GM18499 (cell line): ENCODE measurements around the gene OR2W3.

Source experiments
- ATAC-seq: cut with Tn5 transposase; IDR thresholded peaks from one replicate; pipeline ENCODE4 v1.9.1; 2021; ENCODE audit warnings: moderate number of reproducible peaks; ENCODE audit not compliant: insufficient read depth, unreplicated experiment

OR2W3 gene

DNA sequence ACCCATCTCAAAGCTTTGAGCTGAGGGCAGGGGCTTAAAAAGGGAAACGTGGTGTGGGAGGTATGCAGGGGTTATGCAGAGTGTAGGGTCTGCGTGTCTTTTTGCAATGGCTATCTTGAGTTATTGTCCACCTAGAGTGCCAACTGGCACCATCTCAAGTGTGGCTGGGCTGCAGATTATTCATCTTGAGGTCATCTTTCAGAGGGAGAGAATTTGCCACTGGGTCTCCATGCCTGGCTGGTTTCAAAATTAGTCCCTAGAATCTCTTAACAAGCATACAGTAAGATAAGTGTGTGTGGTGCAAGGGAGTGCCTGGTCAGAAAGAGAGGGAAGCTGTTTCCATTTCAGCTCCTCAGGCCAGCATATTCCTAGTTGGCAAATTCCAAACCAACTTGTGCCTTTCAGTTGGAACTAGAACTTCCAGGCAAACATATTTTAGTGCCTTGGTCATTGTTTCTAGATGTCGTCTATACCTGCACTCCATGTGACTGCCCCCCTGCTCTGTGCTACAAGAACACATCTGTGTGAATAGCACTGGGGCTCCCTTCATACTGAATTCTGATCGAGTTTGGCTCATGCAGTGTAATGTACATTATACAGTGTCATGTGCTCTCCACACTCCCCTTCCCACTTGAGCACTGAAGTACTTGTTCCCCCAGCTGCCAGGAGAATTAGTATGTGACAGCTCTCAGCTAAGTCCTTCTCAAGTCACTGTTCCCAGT, 19.7 kb downstream of the OR2W3 start:
- no peak for ATAC-seq

DNA sequence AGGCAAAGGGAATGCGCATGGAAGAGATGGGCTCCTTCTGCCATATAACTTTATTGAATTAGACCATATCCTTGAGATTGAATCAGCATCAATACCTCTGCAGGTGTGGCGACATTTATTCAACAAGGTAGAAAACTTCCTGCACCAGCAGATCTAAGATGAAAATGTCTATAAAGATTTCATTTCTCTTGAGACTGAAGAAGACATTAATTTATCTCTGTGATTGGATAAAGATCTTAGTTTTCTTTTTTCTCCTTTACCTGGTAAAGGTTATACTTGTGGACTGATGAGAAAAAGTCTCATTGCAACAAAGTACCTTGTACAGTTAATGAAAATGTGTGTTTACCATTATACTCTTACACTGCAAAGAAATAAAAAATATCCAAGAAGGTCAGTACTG, 24.6 kb downstream of the OR2W3 start, which contains the start of gene OR2T8:
Gene OR2T8 (plus strand): TSS at position 301 of the 400 bp plus-strand sequence. CDS start 766 bp downstream, outside the sequence.
- ATAC-seq: no peak

DNA sequence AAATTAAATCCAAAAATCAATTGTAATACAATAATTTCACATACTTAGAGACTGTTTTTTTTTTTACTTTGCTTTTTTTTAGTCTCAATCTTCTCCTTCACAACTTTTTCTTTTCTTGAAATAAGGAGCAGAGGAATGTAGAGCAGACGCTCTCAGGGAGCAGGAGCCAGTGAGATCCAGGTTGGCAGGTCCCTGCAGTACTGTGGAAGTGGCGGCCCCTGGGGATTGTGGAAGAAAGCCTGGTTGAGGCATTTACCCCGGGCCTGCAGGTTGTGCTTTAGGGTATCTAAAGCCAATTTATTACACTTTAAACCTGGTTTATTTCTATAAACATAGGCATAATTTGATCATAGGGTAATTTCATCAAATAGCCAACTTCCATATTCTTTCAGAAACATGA, 28.6 kb downstream of the OR2W3 start:
- ATAC-seq: no peak

GRCh38 chr1:247924868-247925267, 29.5 kb downstream of the OR2W3 start, which contains the start of gene OR2AJ1:
Gene OR2AJ1, plus strand, starts transcription at chr1:247924889. Its CDS starts 8,880 bp downstream, at chr1:247933769.
- no peak for ATAC-seq

- ATAC-seq: no peak
These were observed 38.6 kb downstream of the OR2W3 start for GRCh38 chr1:247933989-247934388.

GRCh38 chr1:247935781-247936180, 40.4 kb downstream of the OR2W3 start:
- no peak for ATAC-seq

GRCh38 chr1:247936415-247936814, 41.0 kb downstream of the OR2W3 start:
- no peak for ATAC-seq

DNA sequence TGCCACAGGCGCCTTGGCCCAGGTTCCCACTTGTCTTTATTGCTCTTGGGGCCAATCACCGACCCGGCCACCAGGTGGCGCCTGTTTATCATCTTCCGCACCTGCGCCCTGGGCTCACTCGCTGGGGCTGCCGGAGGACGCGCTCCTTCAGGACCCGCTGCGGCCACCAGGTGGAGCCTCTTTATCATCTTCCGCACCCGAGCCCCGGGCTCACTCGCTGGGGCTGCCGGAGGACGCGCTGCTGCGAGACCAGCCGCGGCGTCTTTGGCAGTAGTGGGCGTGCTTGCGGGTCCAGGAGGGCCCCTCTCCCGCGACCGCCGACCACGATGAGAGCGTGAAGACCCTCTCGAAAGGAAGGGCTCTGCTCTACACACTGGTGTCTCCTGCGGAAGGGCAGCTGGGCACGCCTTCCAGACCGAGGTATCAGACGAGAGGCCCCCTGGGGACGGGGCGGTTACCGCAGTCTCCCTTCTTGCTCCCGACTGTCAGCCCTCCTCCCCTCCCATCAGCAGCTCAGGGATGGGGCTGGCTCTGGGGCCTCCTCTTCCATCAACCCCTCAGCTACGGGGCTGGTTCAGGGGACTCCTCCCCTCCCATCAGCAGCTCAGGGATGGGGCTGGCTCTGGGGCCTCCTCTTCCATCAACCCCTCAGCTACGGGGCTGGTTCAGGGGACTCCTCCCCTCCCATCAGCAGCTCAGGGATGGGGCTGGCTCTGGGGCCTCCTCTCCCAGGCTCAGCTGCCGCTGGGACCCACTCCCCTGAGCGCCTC, 41.8 kb downstream of the OR2W3 start:
- ATAC-seq: peak; percentile 98

- ATAC-seq: no peak
These were observed 47.2 kb downstream of the OR2W3 start for GRCh38 chr1:247942624-247943023.
